ENCODE results near the gene CASTOR1. TPM values are rescaled to one million over a fixed set of nuclear protein-coding genes. Genes with fewer than 3 reads are reported as not detected.

CASTOR1 gene
- total RNA-seq, 6 donors from 2014 or later = 7.0 to 31.5 (median 22.1) TPM

DNA sequence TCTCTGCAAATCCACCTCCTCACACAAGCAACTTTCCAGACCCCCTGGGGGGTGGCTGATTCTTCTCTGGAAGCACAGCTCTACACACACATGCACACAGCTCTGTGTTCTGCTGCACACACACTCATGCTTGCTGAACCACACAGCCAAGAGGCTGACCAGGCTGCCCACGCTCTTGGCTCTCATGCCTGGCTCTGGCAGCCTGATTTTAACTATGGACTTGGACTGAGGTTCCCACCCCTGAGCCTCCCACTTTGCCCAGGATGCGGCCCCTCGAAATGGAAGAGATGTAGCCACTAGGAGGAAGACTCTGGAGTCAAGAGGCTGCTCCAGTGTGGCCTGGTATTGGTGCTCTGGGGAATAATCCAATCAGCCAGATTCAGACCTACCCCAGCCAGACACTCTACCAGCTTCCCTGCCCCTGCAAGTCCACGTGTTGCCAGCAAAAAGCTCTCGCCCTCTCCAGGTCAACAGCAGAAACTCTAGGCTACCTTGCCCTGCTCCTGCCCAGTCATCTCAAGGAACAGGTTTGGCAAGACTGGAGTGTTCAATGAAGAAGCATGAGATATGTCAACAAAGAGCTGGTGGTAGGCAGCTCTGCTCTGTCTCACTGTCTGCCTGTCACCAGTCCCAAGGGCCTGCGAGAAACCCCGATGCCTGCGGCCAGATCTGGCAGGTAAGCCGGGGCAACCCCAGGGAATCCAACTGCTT, 8.8 kb upstream of the CASTOR1 start:
- H3K36me3 ChIP-seq = peaks cover 20 to 85% (median 56%) of the 10 kb centered on the region in 4 donors
- H3K27ac ChIP-seq = peak overlapping the region; percentile 63 to 94 (median 86)
- H3K27me3 ChIP-seq = no peaks in the 10 kb centered on the region
- TF ChIP-seq POLR2A (IDR thresholded peaks at IDR 0.05) (no peak), POLR2AphosphoS5 (IDR thresholded peaks at IDR 0.05) (peak; percentile 61 to 72), EP300 (IDR thresholded peaks at IDR 0.05) (peak in 1 of 4 donors; percentile 84)
- TF ChIP-seq, protein P1, sequence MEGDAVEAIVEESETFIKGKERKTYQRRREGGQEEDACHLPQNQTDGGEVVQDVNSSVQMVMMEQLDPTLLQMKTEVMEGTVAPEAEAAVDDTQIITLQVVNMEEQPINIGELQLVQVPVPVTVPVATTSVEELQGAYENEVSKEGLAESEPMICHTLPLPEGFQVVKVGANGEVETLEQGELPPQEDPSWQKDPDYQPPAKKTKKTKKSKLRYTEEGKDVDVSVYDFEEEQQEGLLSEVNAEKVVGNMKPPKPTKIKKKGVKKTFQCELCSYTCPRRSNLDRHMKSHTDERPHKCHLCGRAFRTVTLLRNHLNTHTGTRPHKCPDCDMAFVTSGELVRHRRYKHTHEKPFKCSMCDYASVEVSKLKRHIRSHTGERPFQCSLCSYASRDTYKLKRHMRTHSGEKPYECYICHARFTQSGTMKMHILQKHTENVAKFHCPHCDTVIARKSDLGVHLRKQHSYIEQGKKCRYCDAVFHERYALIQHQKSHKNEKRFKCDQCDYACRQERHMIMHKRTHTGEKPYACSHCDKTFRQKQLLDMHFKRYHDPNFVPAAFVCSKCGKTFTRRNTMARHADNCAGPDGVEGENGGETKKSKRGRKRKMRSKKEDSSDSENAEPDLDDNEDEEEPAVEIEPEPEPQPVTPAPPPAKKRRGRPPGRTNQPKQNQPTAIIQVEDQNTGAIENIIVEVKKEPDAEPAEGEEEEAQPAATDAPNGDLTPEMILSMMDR (IDR thresholded peaks at IDR 0.05) = peak in 1 of 6 experiments; percentile 43
- H3K4me1 ChIP-seq = peaks cover 49 to 74% (median 63%) of the 10 kb centered on the region in 4 donors
- no peaks in the 10 kb centered on the region for H3K9me3 ChIP-seq
- no peak overlapping the region for H3K4me3 ChIP-seq
- DNase-seq = peak in 1 of 2 donors; percentile 87
- WGBS, 2 donors = 69 to 78% methylated on average over 9 of the region's 9 CpGs
- peak; percentile 16 to 66 for ATAC-seq (ENCODE audit: low FRiP score in 2 of 2)

DNA sequence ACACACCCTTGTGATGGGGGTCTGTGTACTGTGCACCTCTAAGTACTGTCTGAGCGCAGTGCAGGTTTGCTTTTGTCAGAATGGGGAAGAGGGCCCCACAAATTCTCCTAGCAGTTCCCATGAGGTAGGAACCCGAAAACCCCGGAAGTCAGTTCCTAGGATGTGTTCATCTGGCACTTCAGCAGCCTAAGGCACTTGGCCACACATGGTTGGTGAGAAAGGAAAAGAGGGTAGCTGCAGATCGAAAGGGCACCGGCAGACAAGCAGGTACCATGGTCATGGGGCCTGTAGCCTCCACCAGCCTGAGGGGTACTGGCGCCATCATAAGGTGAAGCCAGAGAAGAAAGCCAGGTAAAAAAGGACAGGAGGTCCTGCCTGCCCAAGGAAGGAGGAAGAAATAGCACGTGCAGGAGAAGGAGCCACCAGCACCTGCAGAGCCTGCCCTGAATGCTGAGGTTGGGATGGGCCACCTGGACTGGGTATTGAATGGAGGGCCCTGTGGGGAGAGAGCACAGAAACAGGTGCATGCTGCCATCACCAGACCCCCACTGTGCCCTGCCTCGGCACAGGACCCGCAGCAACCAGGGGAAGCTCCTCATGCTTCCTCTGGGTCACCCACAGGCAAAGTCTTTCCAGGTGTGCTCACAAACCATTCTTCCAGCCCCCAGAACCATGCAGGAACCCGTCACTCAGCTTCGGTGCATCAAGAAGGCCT, 8.1 kb upstream of the CASTOR1 start:
- H3K27ac ChIP-seq = peak overlapping the region; percentile 63 to 94 (median 86)
- H3K4me1 ChIP-seq = peaks cover 45 to 67% (median 57%) of the 10 kb centered on the region in 4 donors
- DNase-seq (no peak), ATAC-seq (ENCODE audit: low FRiP score in 2 of 2) (no peak)
- WGBS, 2 donors = 72 to 84% methylated on average over 11 of the region's 11 CpGs
- TF ChIP-seq POLR2AphosphoS5 (IDR thresholded peaks at IDR 0.05) (no peak), POLR2A (IDR thresholded peaks at IDR 0.05) (no peak), EP300 (IDR thresholded peaks at IDR 0.05) (no peak)
- no peaks in the 10 kb centered on the region for H3K9me3 ChIP-seq
- H3K36me3 ChIP-seq = peaks cover 26 to 90% (median 62%) of the 10 kb centered on the region in 4 donors
- H3K4me3 ChIP-seq = peak overlapping the region in 1 of 4 donors; percentile 2
- H3K27me3 ChIP-seq = no peaks in the 10 kb centered on the region

DNA sequence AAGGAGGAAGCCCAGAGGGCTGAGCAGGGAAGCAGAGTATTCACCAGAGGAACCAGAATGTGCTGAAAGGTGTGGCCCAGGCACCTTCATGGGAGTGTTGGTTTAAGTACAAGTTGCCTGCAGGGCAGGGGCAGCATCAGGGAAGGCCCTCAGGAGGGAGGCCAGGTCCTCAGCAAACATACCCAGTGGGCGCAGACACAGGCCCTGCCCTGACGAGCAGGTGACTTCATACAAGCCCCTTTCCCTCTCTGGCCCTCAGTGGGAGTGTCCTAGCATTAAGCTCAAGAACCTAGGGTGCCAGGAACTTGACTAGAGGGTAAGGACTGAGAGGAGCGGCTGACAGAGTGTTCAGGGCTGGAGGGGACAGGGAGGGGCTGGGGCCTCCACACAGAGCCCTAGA, 7.5 kb upstream of the CASTOR1 start:
- no peaks in the 10 kb centered on the region for H3K27me3 ChIP-seq
- TF ChIP-seq POLR2A (IDR thresholded peaks at IDR 0.05) (peak in 1 of 4 donors; percentile 11), POLR2AphosphoS5 (IDR thresholded peaks at IDR 0.05) (no peak), EP300 (IDR thresholded peaks at IDR 0.05) (no peak)
- TF ChIP-seq, protein P1 (IDR thresholded peaks at IDR 0.05) = no peak
- no peaks in the 10 kb centered on the region for H3K9me3 ChIP-seq
- H3K36me3 ChIP-seq = peaks cover 28 to 96% (median 68%) of the 10 kb centered on the region in 4 donors
- WGBS, 2 donors = 51 to 61% methylated on average over 3 of the region's 3 CpGs
- ATAC-seq (ENCODE audit: low FRiP score in 2 of 2) = peak in 1 of 2 donors; percentile 16
- H3K27ac ChIP-seq = peak overlapping the region; percentile 63 to 94 (median 86)
- H3K4me1 ChIP-seq = peaks cover 45 to 66% (median 57%) of the 10 kb centered on the region in 4 donors
- DNase-seq = peak in 1 of 2 donors; percentile 84
- H3K4me3 ChIP-seq = no peak overlapping the region

DNA sequence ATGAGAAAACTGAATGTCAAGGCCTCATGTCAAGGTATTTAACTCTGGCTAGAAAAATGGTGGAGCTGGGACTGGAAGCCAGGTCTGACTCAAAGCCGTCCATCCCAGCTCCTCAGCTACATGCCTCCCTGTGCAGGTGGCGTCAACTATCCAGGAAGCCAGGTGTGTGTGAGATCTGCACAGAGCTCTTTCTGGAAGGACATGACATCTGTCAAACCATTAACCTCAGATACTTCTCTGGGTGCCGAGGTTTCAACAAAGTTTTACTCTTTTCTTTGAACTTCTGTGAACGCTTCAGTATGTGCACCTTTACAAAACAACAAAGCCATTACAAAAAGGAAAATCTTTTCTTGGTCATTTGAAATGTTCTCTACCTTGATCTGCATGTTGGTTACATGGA, 7.0 kb upstream of the CASTOR1 start:
- TF ChIP-seq POLR2A (IDR thresholded peaks at IDR 0.05) (no peak), EP300 (IDR thresholded peaks at IDR 0.05) (no peak), POLR2AphosphoS5 (IDR thresholded peaks at IDR 0.05) (no peak)
- TF ChIP-seq, protein P1 (IDR thresholded peaks at IDR 0.05) = no peak
- H3K4me1 ChIP-seq = peaks cover 45 to 66% (median 57%) of the 10 kb centered on the region in 4 donors
- DNase-seq = no peak
- H3K36me3 ChIP-seq = peaks cover 28 to 93% (median 68%) of the 10 kb centered on the region in 4 donors
- H3K9me3 ChIP-seq = no peaks in the 10 kb centered on the region
- peak overlapping the region; percentile 63 to 94 (median 86) for H3K27ac ChIP-seq
- H3K4me3 ChIP-seq = no peak overlapping the region
- no peak for ATAC-seq (ENCODE audit: low FRiP score in 2 of 2)
- WGBS, 2 donors = 92 to 96% methylated on average over 4 of the region's 4 CpGs
- H3K27me3 ChIP-seq = no peaks in the 10 kb centered on the region

DNA sequence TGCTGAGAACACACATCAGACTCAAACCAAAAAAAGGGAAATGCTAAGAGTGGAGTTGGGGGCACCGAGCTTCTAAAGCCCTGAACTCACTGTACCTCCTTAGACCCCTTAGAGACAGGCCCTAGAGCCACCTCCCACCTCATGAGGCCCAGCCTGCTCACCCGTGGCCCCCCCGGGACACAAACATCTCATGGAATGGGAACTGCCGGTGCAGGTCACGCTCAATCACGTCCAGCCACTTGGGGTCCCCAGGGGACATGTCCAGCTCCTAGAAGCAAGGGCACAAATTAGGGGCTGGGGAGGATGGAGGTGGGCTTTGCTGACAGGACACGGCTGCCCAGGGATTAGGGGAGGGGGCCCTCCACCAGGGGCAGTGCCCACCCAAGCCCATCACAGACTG, 6.3 kb upstream of the CASTOR1 start:
- peaks cover 28 to 85% (median 68%) of the 10 kb centered on the region in 4 donors for H3K36me3 ChIP-seq
- no peak overlapping the region for H3K4me3 ChIP-seq
- WGBS, 2 donors = 75 to 79% methylated on average over 5 to 7 of the region's 7 CpGs
- TF ChIP-seq EP300 (IDR thresholded peaks at IDR 0.05) = no peak
- TF ChIP-seq POLR2AphosphoS5 (IDR thresholded peaks at IDR 0.05) = no peak
- TF ChIP-seq, protein P1 (IDR thresholded peaks at IDR 0.05) = no peak
- TF ChIP-seq POLR2A (IDR thresholded peaks at IDR 0.05) = no peak
- H3K27ac ChIP-seq = peak overlapping the region in 3 of 4 donors; percentile 3 to 90 (median 83)
- DNase-seq (no peak), ATAC-seq (ENCODE audit: low FRiP score in 2 of 2) (no peak)
- no peaks in the 10 kb centered on the region for H3K27me3 ChIP-seq
- H3K4me1 ChIP-seq = peaks cover 45 to 66% (median 57%) of the 10 kb centered on the region in 4 donors
- H3K9me3 ChIP-seq = no peaks in the 10 kb centered on the region

Data from upper lobe of left lung (tissue), 6 donors.